ENCODE data around the gene FLNB. TPM values are rescaled to one million over a fixed set of nuclear protein-coding genes. Genes with fewer than 3 reads are reported as not detected.

FLNB gene
- total RNA-seq, 2 donors from 2014 or later, result 331 to 408 TPM

DNA sequence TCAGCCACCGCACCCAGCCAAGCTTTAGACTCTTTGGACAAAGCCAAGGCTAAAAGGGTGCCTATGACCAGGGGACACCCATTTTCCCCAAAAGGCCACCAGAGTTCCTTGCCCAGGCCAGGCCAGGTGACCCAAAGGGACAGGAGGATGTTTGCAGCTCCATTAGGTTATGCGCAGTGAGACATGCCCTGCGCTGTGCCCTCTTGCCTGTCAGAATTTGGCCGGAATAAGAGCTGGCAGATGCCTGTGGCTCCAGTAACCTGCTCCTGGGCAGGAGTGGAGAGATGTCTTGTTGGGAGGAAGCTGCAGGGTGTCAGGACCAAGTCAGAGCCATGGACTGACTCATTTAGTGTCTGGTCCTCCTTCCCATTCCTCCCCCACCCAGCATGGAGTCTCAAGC, 182.1 kb downstream of the FLNB start:
- intact Hi-C loops (cut with DNase I), result no loop called here

DNA sequence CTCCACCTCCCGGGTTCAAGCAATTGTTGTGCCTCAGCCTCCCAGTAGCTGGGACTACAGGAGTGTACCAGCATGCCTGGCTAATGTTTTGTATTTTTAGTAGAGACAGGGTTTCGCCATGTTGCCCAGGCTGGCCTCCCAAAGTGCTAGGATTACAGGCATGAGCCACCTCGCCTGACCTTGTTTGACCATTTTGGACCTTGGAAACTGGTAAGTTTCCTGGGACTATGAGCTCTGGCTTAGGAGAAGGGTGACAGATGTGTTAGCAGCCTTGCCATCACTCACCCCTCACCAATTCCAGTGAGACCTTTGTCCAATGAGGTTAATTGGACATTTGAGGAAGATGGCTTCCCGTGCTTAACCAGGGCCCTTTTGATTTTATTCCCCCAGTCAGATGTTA, 182.7 kb downstream of the FLNB start:
- H3K36me3 ChIP-seq, result no peaks in the 10 kb centered on the region
- TF ChIP-seq, protein P1, sequence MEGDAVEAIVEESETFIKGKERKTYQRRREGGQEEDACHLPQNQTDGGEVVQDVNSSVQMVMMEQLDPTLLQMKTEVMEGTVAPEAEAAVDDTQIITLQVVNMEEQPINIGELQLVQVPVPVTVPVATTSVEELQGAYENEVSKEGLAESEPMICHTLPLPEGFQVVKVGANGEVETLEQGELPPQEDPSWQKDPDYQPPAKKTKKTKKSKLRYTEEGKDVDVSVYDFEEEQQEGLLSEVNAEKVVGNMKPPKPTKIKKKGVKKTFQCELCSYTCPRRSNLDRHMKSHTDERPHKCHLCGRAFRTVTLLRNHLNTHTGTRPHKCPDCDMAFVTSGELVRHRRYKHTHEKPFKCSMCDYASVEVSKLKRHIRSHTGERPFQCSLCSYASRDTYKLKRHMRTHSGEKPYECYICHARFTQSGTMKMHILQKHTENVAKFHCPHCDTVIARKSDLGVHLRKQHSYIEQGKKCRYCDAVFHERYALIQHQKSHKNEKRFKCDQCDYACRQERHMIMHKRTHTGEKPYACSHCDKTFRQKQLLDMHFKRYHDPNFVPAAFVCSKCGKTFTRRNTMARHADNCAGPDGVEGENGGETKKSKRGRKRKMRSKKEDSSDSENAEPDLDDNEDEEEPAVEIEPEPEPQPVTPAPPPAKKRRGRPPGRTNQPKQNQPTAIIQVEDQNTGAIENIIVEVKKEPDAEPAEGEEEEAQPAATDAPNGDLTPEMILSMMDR (IDR thresholded peaks at IDR 0.05), result no peak
- TF ChIP-seq POLR2A (IDR thresholded peaks at IDR 0.05) (no peak), POLR2AphosphoS5 (IDR thresholded peaks at IDR 0.05) (no peak)
- 97% methylated on average over 4 of the region's 4 CpGs for WGBS
- H3K9me3 ChIP-seq, result no peaks in the 10 kb centered on the region
- intact Hi-C loops (cut with DNase I), result no loop called here
- no peak overlapping the region for H3K4me3 ChIP-seq
- DNase-seq (ENCODE audit: low spot score), result no peak
- H3K27me3 ChIP-seq (replicated peaks; ENCODE audit: insufficient read depth), result no peaks in the 10 kb centered on the region
- H3K27ac ChIP-seq, result no peak overlapping the region
- no peaks in the 10 kb centered on the region for H3K4me1 ChIP-seq (replicated peaks)

More for the DNA sequence above, 182.1 kb downstream of the FLNB start:
- H3K27ac ChIP-seq, result no peak overlapping the region
- no peaks in the 10 kb centered on the region for H3K36me3 ChIP-seq
- 100% methylated on average over 4 of the region's 4 CpGs for WGBS
- no peaks in the 10 kb centered on the region for H3K4me1 ChIP-seq (replicated peaks)
- H3K4me3 ChIP-seq, result no peak overlapping the region
- H3K9me3 ChIP-seq, result no peaks in the 10 kb centered on the region
- no peaks in the 10 kb centered on the region for H3K27me3 ChIP-seq (replicated peaks; ENCODE audit: insufficient read depth)
- TF ChIP-seq POLR2AphosphoS5 (IDR thresholded peaks at IDR 0.05) (no peak), POLR2A (IDR thresholded peaks at IDR 0.05) (no peak)
- TF ChIP-seq, protein P1 (IDR thresholded peaks at IDR 0.05), result no peak
- no peak for DNase-seq (ENCODE audit: low spot score)

DNA sequence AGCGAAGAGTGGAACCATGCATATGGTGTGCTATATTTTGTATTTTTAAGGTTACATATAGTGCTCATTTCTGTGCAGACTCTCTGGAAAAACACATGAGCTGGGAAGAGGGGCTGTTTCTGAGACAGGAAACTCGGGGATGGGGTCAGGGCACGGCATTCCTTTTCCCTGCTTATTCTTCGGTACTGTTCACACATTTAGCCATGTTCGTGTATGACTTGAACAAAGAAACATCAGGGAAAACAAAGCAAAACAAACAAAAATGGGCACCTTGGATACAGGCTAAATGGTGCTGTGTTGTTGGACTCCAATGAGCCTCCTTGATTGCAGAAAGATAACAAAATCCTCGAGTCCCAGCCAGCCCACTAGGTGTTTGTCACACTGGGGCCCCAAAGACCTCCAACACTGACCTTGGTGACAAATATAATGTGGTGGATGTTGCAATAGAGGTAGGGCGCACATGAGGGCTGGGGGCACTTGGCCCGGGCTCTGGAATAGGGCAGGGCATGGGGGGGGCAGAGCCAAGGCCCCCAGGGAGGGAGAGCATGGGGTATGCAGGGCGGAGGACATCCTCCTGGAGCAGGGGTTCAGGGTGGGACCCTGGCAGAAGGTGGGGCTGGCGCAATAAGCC, 183.3 kb downstream of the FLNB start:
- intact Hi-C loops (cut with DNase I), result no loop called here
- Histone ChIP-seq H3K27ac (no peak overlapping the region), H3K36me3 (no peaks in the 10 kb centered on the region), H3K27me3 (replicated peaks; ENCODE audit: insufficient read depth) (no peaks in the 10 kb centered on the region), H3K9me3 (no peaks in the 10 kb centered on the region), H3K4me3 (no peak overlapping the region), H3K4me1 (replicated peaks) (no peaks in the 10 kb centered on the region)
- TF ChIP-seq, protein P1 (IDR thresholded peaks at IDR 0.05), result no peak
- TF ChIP-seq POLR2A (IDR thresholded peaks at IDR 0.05), result no peak
- no peak for TF ChIP-seq POLR2AphosphoS5 (IDR thresholded peaks at IDR 0.05)
- DNase-seq (ENCODE audit: low spot score), result no peak
- WGBS, result 71% methylated on average over 10 of the region's 10 CpGs

DNA sequence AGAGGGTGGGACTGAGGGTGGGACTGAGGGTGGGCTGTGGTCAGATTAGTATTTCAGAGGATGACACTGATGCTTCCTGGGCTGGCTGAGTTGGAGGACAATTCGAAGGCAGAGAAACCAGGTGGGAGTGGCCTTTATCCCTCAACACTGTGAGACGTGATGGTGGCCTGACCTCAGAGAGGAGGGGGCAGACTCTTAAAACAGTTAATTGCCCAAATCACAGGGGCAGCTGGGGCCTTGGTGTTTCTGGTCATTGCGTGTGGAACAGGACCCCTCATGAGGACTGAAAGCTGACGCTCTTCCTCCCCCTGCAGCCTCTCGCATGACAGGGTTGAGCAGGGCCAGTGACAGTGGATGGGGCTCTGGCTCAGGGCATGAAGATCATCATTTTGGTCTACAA, 183.8 kb downstream of the FLNB start:
- intact Hi-C loops (cut with DNase I), result no loop called here
- 62% methylated on average over 5 of the region's 5 CpGs for WGBS

More for the DNA sequence above, 183.8 kb downstream of the FLNB start:
- Histone ChIP-seq H3K27me3 (replicated peaks; ENCODE audit: insufficient read depth) (no peaks in the 10 kb centered on the region), H3K9me3 (no peaks in the 10 kb centered on the region), H3K4me3 (no peak overlapping the region), H3K27ac (no peak overlapping the region), H3K4me1 (replicated peaks) (no peaks in the 10 kb centered on the region), H3K36me3 (no peaks in the 10 kb centered on the region)
- DNase-seq (ENCODE audit: low spot score), result no peak
- no peak for TF ChIP-seq POLR2AphosphoS5 (IDR thresholded peaks at IDR 0.05)
- TF ChIP-seq, protein P1 (IDR thresholded peaks at IDR 0.05), result no peak
- no peak for TF ChIP-seq POLR2A (IDR thresholded peaks at IDR 0.05)

Data from prostate gland (tissue), 2 donors.